PC-3 (cell line): ENCODE measurements around the gene TOMM20.

Source experiments
- CTCF ChIP-seq: fragments of 300-600 bp; sonication (generic); conservative IDR thresholded peaks from 2 replicates; pipeline ENCODE4 v1.5.1; 2017; ENCODE audit warnings: antibody characterized with exemption, low read depth, mild to moderate bottlenecking, low read length
- EZH2phosphoT487 ChIP-seq: fragments of 300-600 bp; sonication (generic); IDR thresholded peaks from 2 replicates; pipeline ENCODE4 v1.6.1; 2018; ENCODE audit warnings: mild to moderate bottlenecking, antibody characterized with exemption, low read length, borderline replicate concordance

GRCh38 chr1:235142991-235143390 lies 14.4 kb upstream of the TOMM20 start:
- TF ChIP-seq CTCF = no peak
- no peak for TF ChIP-seq EZH2phosphoT487
